H1 (cell line): ENCODE measurements around the gene LAP3. TPM values are rescaled to one million over a fixed set of nuclear protein-coding genes. Genes with fewer than 3 reads are reported as not detected.

Experiments used
- BRCA1 ChIP-seq: IDR thresholded peaks from 2 replicates; pipeline ENCODE4 v1.6.1; 2012; ENCODE audit warnings: low read depth, low read length, improper control_type of control experiment
- CTBP2 ChIP-seq: IDR thresholded peaks from 2 replicates; pipeline ENCODE4 v1.7.0; 2011; ENCODE audit warnings: borderline replicate concordance, mild to moderate bottlenecking, moderate library complexity, mixed read lengths, low read length; ENCODE audit not compliant: insufficient read depth, insufficient read length
- EZH2 ChIP-seq: fragments of 200-600 bp; sonication (generic); IDR thresholded peaks from 2 replicates; pipeline ENCODE4 v1.7.1; 2012; ENCODE audit warnings: low read depth, mild to moderate bottlenecking, moderate library complexity, low read length, inconsistent platforms; ENCODE audit not compliant: severe bottlenecking
- NRF1 ChIP-seq: IDR thresholded peaks from 2 replicates; pipeline ENCODE4 v1.6.1; 2011; ENCODE audit warnings: mild to moderate bottlenecking, low read depth, low read length, improper control_type of control experiment
- RFX5 ChIP-seq: IDR thresholded peaks from 2 replicates; pipeline ENCODE4 v1.6.1; 2011; ENCODE audit warnings: low read depth, low read length, improper control_type of control experiment, borderline replicate concordance
- SIN3A ChIP-seq, 2 experiments: IDR thresholded peaks in 1 of 2; conservative IDR thresholded peaks in 1 of 2; 2 replicates each; pipeline ENCODE4 v1.6.1; 2011 to 2012; ENCODE audit warnings: low read length in 2 of 2, improper control_type of control experiment in 1 of 2, low read depth in 1 of 2, mild to moderate bottlenecking in 1 of 2
- ZNF274 ChIP-seq: IDR thresholded peaks from 2 replicates; pipeline ENCODE4 v1.7.0; 2012; ENCODE audit warnings: low read length, borderline replicate concordance; ENCODE audit errors: extremely low read depth
- polyA plus RNA-seq, 7 experiments: library from polyadenylated mRNA; depleted of rRNA in 3 of 7; stranded (reverse) in 5 of 7; unstranded in 2 of 7; fragments of >200 nt in 5 of 7; fragments of 200-250 nt in 2 of 7; gene quantifications; 1 replicate in 5 of 7; 2 replicates in 1 of 7; 4 replicates in 1 of 7; pipeline versions ENCODE4 v1.2.1 to v1.2.3, GENCODE V29; 2011 to 2013; ENCODE audit warnings: missing spikeins in 2 of 7, mixed read lengths in 2 of 7
- total RNA-seq: library from RNA; stranded (reverse); fragmentation: NEBNext Ultra II Directional; extraction: Animal tissue kit (Norgen Biotek cat#: 25700); gene quantifications from 2 replicates; pipeline ENCODE4 v1.2.1, GENCODE V29; 2021

LAP3 gene
- total and polyA plus RNA-seq, 2 of the 8 experiments (the other 6 are each of a cell fraction or from before 2014, with no cell fraction given), result 28.3 to 50.9 TPM

- TF ChIP-seq NRF1 (no peak), BRCA1 (no peak), RFX5 (no peak), EZH2 (no peak), CTBP2 (no peak), ZNF274 (no peak), SIN3A (conservative IDR thresholded peaks at IDR 0.05 in 1 of 2, IDR thresholded peaks at IDR 0.05 in 1 of 2; ENCODE audit: low read depth in 1 of 2, low read length in 2 of 2) (no peak)
These were observed 10.3 kb downstream of the LAP3 start (continued) for GRCh38 chr4:17587094-17587822.
